HepG2 (cell line): Measurements from ENCODE around the gene GP9. TPM values are rescaled to one million over a fixed set of nuclear protein-coding genes. Genes with fewer than 3 reads are reported as not detected.

ENCODE experiments used
- ATAC-seq: fragments of 200-7000 bp; cut with Tn5 transposase; 3 replicates; pipeline ENCODE4 v1.9.1; 2020; ENCODE audit warnings: mild to moderate bottlenecking, moderate library complexity
- BruUV-seq: library from RNA; stranded (reverse); fragments of 400-500 nt; replicated peaks from 2 replicates; lab custom pipeline; 2021; lab: Mats Ljungman, UMichigan
- CTCF ChIA-PET: fragments of 300-600 bp; formaldehyde crosslinking; extraction: SDS; loops from one replicate; lab custom pipeline; 2021; ENCODE audit warnings: low total read pairs, inconsistent platforms, low intra/inter-chr PET ratio; lab: Yijun Ruan, JAX
- POLR2A ChIA-PET: fragments of 350-600 bp; sonication (Branson Sonifier 250); formaldehyde crosslinking; loops from one replicate; lab custom pipeline; 2020; ENCODE audit warnings: antibody characterized with exemption, inconsistent platforms; lab: Yijun Ruan, JAX
- DNase-seq: peaks from one replicate; pipeline ENCODE4 v3.0.0-alpha.2; 2015; ENCODE audit warnings: low spot score
- FAIRE-seq: peaks from 3 replicates; lab custom pipeline; 2011; peaks lifted over from hg19 to GRCh38; lab: Jason Lieb, UNC
- H2AFZ ChIP-seq: one replicate; pipeline ENCODE4 v1.6.1; 2011; ENCODE audit warnings: low read length, inconsistent platforms
- H3K27ac ChIP-seq: fragments of 300-600 bp; 3 replicates; pipeline ENCODE4 v1.8.0; 2011; ENCODE audit warnings: mixed run types, mild to moderate bottlenecking, mixed read lengths, low read length, inconsistent platforms; ENCODE audit not compliant: insufficient read depth; ENCODE audit errors: extremely low read length
- H3K27me3 ChIP-seq, 2 experiments: fragments of 200-600 bp in 1 of 2; 2 replicates in 1 of 2; 3 replicates in 1 of 2; pipeline versions ENCODE4 v1.6.0 to v1.8.0; 2011; ENCODE audit warnings: low read length in 2 of 2, mild to moderate bottlenecking in 2 of 2, moderate library complexity in 2 of 2, inconsistent platforms in 1 of 2; ENCODE audit not compliant: insufficient read depth in 2 of 2, control insufficient read depth in 1 of 2
- H3K36me3 ChIP-seq, 2 experiments: fragments of 200-600 bp in 1 of 2; replicated peaks in 1 of 2; 2 replicates in 1 of 2; 3 replicates in 1 of 2; pipeline versions ENCODE4 v1.5.1 to v1.8.0; 2011; ENCODE audit warnings: low read length in 2 of 2, inconsistent platforms in 1 of 2; ENCODE audit not compliant: insufficient read depth in 2 of 2, control insufficient read depth in 1 of 2
- H3K4me1 ChIP-seq: 2 replicates; pipeline ENCODE4 v1.5.1; 2012; ENCODE audit warnings: low read length, inconsistent platforms; ENCODE audit not compliant: insufficient read depth
- H3K4me2 ChIP-seq: 2 replicates; pipeline ENCODE4 v1.6.0; 2011; ENCODE audit warnings: low read depth, low read length, inconsistent platforms
- H3K4me3 ChIP-seq, 3 experiments: fragments of 200-600 bp in 1 of 3; sonication (generic), shearing (Covaris generic) in 1 of 3; replicated peaks in 1 of 3; 2 replicates each; pipeline ENCODE4 v1.5.1; 2011 to 2016; ENCODE audit warnings: low read length in 3 of 3, inconsistent platforms in 2 of 3, low read depth in 2 of 3, mild to moderate bottlenecking in 2 of 3, control low read depth in 1 of 3, mixed read lengths in 1 of 3; ENCODE audit not compliant: insufficient read depth in 1 of 3
- H3K79me2 ChIP-seq: one replicate; pipeline ENCODE4 v1.6.1; 2011; ENCODE audit warnings: low read length, inconsistent platforms; ENCODE audit not compliant: insufficient read depth
- H3K9ac ChIP-seq: 2 replicates; pipeline ENCODE4 v1.6.0; 2011; ENCODE audit warnings: mild to moderate bottlenecking, low read depth, low read length, inconsistent platforms; ENCODE audit not compliant: insufficient read depth
- H3K9me3 ChIP-seq: 2 replicates; pipeline ENCODE4 v1.5.1; 2012; ENCODE audit warnings: mild to moderate bottlenecking, low read length
- H4K20me1 ChIP-seq: 2 replicates; pipeline ENCODE4 v1.6.0; 2011; ENCODE audit warnings: inconsistent platforms, mild to moderate bottlenecking, low read length, moderate library complexity; ENCODE audit not compliant: insufficient read depth
- CBX1 ChIP-seq: IDR thresholded peaks from one replicate; pipeline ENCODE4 v1.6.1; 2016; ENCODE audit warnings: antibody characterized with exemption, low read depth
- EHMT2 ChIP-seq: fragments of 200-600 bp; sonication (generic); IDR thresholded peaks from 2 replicates; pipeline ENCODE4 v1.7.0; 2017; ENCODE audit warnings: antibody characterized with exemption, low read depth, low read length, borderline replicate concordance
- JDP2 ChIP-seq: sonication (generic); formaldehyde crosslinking; IDR thresholded peaks from 2 replicates; pipeline ENCODE4 v1.8.1; 2022; ENCODE audit warnings: missing genetic modification reagents, borderline replicate concordance
- MATR3 ChIP-seq: sonication (generic); formaldehyde crosslinking; IDR thresholded peaks from 2 replicates; pipeline ENCODE4 v1.4.0; 2020; ENCODE audit warnings: missing genetic modification reagents
- POLR2A ChIP-seq, 2 experiments: IDR thresholded peaks; 2 replicates each; pipeline ENCODE4 v1.6.1; 2011; ENCODE audit warnings: low read depth in 2 of 2, low read length in 2 of 2, mild to moderate bottlenecking in 1 of 2, moderate library complexity in 1 of 2; ENCODE audit not compliant: insufficient read depth in 1 of 2
- SCMH1 ChIP-seq: sonication (generic); formaldehyde crosslinking; IDR thresholded peaks from 2 replicates; pipeline ENCODE4 v1.9.0; 2021; ENCODE audit warnings: missing genetic modification reagents, mild to moderate bottlenecking, borderline replicate concordance
- TFDP1 ChIP-seq: IDR thresholded peaks from 2 replicates; pipeline ENCODE4 v1.6.1; 2016; ENCODE audit warnings: missing compliant biosample characterization, missing genetic modification reagents, borderline replicate concordance
- TP53 ChIP-seq: sonication (generic); formaldehyde crosslinking; conservative IDR thresholded peaks from 2 replicates; pipeline ENCODE4 v1.4.0; 2020; ENCODE audit warnings: missing genetic modification reagents
- ZBTB14 ChIP-seq: sonication (generic); formaldehyde crosslinking; IDR thresholded peaks from 2 replicates; pipeline ENCODE4 v1.4.0; 2020; ENCODE audit warnings: missing genetic modification reagents
- ZNF329 ChIP-seq: sonication (generic); formaldehyde crosslinking; IDR thresholded peaks from 2 replicates; pipeline ENCODE4 v1.9.0; 2021; ENCODE audit warnings: low read depth, mild to moderate bottlenecking, missing genetic modification reagents
- ZNF672 ChIP-seq: sonication (generic); formaldehyde crosslinking; IDR thresholded peaks from 2 replicates; pipeline ENCODE4 v1.8.1; 2022; ENCODE audit warnings: missing genetic modification reagents
- ZNF713 ChIP-seq: sonication (generic); formaldehyde crosslinking; IDR thresholded peaks from 2 replicates; pipeline ENCODE4 v1.4.0; 2020; ENCODE audit warnings: mild to moderate bottlenecking, missing genetic modification reagents
- WGBS: methylation state at CpG from one replicate; pipeline ENCODE4 v1.1.6; 2017; ENCODE audit warnings: low lambda C conversion rate; 5-methylcytosine and 5-hydroxymethylcytosine counted together
- in situ Hi-C: cut with HindIII; loops from 2 replicates; pipeline ENCODE4 v1.10.0; 2017; ENCODE audit warnings: low pct_unique_long_range_greater_than_20kb; ENCODE audit not compliant: extremely low pct_ligation_motif_present
- intact Hi-C: fragments of 100-400 bp; cut with micrococcal nuclease; formaldehyde crosslinking; loops from one replicate; pipeline ENCODE4 v1.10.0; 2022; ENCODE audit not compliant: unreplicated experiment
- polyA plus RNA-seq, 8 experiments: library from polyadenylated mRNA; depleted of rRNA in 3 of 8; stranded (reverse) in 7 of 8; unstranded in 1 of 8; fragments of >200 nt; fragmentation: Illumina TruSeq in 4 of 8; extraction: Trizol in 4 of 8; gene quantifications; 2 replicates each; pipeline versions ENCODE4 v1.2.1 to v1.2.3, GENCODE V29; 2011 to 2016; ENCODE audit warnings: low read depth in 4 of 8, missing spikeins in 1 of 8, mixed read lengths in 1 of 8; ENCODE audit not compliant: insufficient read depth in 1 of 8
- total RNA-seq, 5 experiments: library from RNA; depleted of rRNA; stranded (reverse); fragments of >200 nt; fragmentation: Illumina TruSeq; extraction: Trizol; gene quantifications; 2 replicates each; pipeline ENCODE4 v1.2.3, GENCODE V29; 2016; ENCODE audit warnings: low read depth in 1 of 5

Gene GP9
- total and polyA plus RNA-seq, 2 of the 13 experiments (the other 11 are each of a cell fraction or from before 2014, with no cell fraction given) = not detected

- Histone ChIP-seq H3K9me3 (peaks cover 7% of the 10 kb centered on the region; the same call in 1 of the 2 replicates), H3K9ac (no peak overlapping the region), H3K27ac (no peak overlapping the region), H3K36me3 (no peaks in the 10 kb centered on the region), H3K27me3 (0 out of 5 replicates have a peak, but pooled peaks cover 2 to 5% of the 10 kb centered on the region in 2 experiments), H4K20me1 (no peaks in the 10 kb centered on the region), H3K4me2 (no peak overlapping the region), H3K79me2 (no peaks in the 10 kb centered on the region), H2AFZ (no peak overlapping the region), H3K4me1 (peaks cover 42% of the 10 kb centered on the region), H3K4me3 (no peak overlapping the region)
- ChIA-PET CTCF (no interaction called here), POLR2A (no interaction called here)
- DNase-seq (no peak), FAIRE-seq (no peak), ATAC-seq (no peak)
- in situ Hi-C loops (no loop called here), intact Hi-C loops (loop anchor here (5.0 kb wide), 1 partner anchor 67 kb away; no protein-coding TSS in a partner anchor)
- TF ChIP-seq ZBTB14 (no peak), TFDP1 (CRISPR knock-in tag) (no peak), CBX1 (no peak), SCMH1 (CRISPR knock-in tag) (no peak), ZNF713 (no peak), JDP2 (CRISPR knock-in tag) (no peak), ZNF329 (CRISPR knock-in tag) (no peak), EHMT2 (no peak), MATR3 (CRISPR knock-in tag) (no peak), ZNF672 (CRISPR knock-in tag) (no peak), TP53 (CRISPR knock-in tag) (no peak), POLR2A (IDR thresholded peaks at IDR 0.05; ENCODE audit: insufficient read depth in 1 of 2, low read depth in 2 of 2, low read length in 2 of 2) (no peak)
- WGBS = 38% methylated on average over 11 of the region's 12 CpGs
- BruUV-seq = no TSS peak
Measured at GRCh38 chr3:129050556-129051295, 9.9 kb upstream of the GP9 start.
